PC-3 (cell line): ENCODE results near the gene GRIN2A. TPM values are rescaled to one million over a fixed set of nuclear protein-coding genes. Genes with fewer than 3 reads are reported as not detected.

Source experiments
- ATAC-seq: fragments of 200-7000 bp; cut with Tn5 transposase; 2 replicates; pipeline ENCODE4 v1.9.1; 2020; ENCODE audit warnings: mild to moderate bottlenecking, moderate library complexity
- BruUV-seq: library from RNA; stranded (reverse); fragments of 400-500 nt; replicated peaks from 2 replicates; lab custom pipeline; 2021; lab: Mats Ljungman, UMichigan
- CTCF ChIA-PET: fragments of 300-600 bp; sonication (Branson Sonifier 250); formaldehyde crosslinking; loops from one replicate; lab custom pipeline; 2022; ENCODE audit warnings: antibody characterized with exemption; lab: Charles Lee
- POLR2A ChIA-PET: fragments of 300-600 bp; sonication (Branson Sonifier 250); formaldehyde crosslinking; loops from one replicate; lab custom pipeline; 2022; ENCODE audit warnings: antibody characterized with exemption; ENCODE audit not compliant: unreplicated experiment; lab: Charles Lee
- DNase-seq: peaks from one replicate; pipeline ENCODE4 v3.0.0-alpha.2; 2015
- H2AFZ ChIP-seq: fragments of 300-600 bp; sonication (generic); 2 replicates; pipeline ENCODE4 v1.6.0; 2016; ENCODE audit warnings: antibody characterized with exemption, low read length
- H3F3A ChIP-seq: fragments of 300-600 bp; sonication (generic); one replicate; pipeline ENCODE4 v1.6.0; 2017; ENCODE audit warnings: antibody characterized with exemption, low read length, control low read depth, mild to moderate bottlenecking; ENCODE audit not compliant: unreplicated experiment
- H3K27ac ChIP-seq: fragments of 300-600 bp; sonication (generic); 2 replicates; pipeline ENCODE4 v1.5.1; 2016; ENCODE audit warnings: mild to moderate bottlenecking, low read length
- H3K27me3 ChIP-seq: fragments of 300-600 bp; sonication (generic); 2 replicates; pipeline ENCODE4 v1.6.1; 2016; ENCODE audit warnings: low read length, mixed read lengths
- H3K36me3 ChIP-seq: fragments of 300-600 bp; sonication (generic); 2 replicates; pipeline ENCODE4 v1.6.1; 2016; ENCODE audit warnings: low read depth, mixed run types, low read length, mixed read lengths
- H3K4me1 ChIP-seq: fragments of 300-600 bp; sonication (generic); 2 replicates; pipeline ENCODE4 v1.5.1; 2016; ENCODE audit warnings: low read length; ENCODE audit not compliant: insufficient read depth
- H3K4me2 ChIP-seq: fragments of 300-600 bp; sonication (generic); 2 replicates; pipeline ENCODE4 v1.6.0; 2016; ENCODE audit warnings: low read length
- H3K4me3 ChIP-seq: fragments of 300-600 bp; sonication (generic); 2 replicates; pipeline ENCODE4 v1.5.1; 2016; ENCODE audit warnings: mild to moderate bottlenecking, low read length, mixed read lengths
- H3K79me2 ChIP-seq: fragments of 300-600 bp; sonication (generic); 2 replicates; pipeline ENCODE4 v1.6.1; 2017; ENCODE audit warnings: low read length, mixed read lengths
- H3K9ac ChIP-seq: fragments of 300-600 bp; sonication (generic); 2 replicates; pipeline ENCODE4 v1.6.0; 2016; ENCODE audit warnings: mild to moderate bottlenecking, low read length
- H3K9me2 ChIP-seq: fragments of 300-600 bp; sonication (generic); replicated peaks from 2 replicates; pipeline ENCODE4 v1.6.1; 2016; ENCODE audit warnings: mixed run types, low read length, mixed read lengths
- H3K9me3 ChIP-seq: fragments of 300-600 bp; sonication (generic); 2 replicates; pipeline ENCODE4 v1.6.1; 2016; ENCODE audit warnings: low read length, mixed read lengths
- H4K20me1 ChIP-seq: fragments of 300-600 bp; sonication (generic); 2 replicates; pipeline ENCODE4 v1.6.1; 2016; ENCODE audit warnings: low read length, mixed read lengths
- EZH2 ChIP-seq: fragments of 300-600 bp; sonication (generic); IDR thresholded peaks from one replicate; pipeline ENCODE4 v1.6.1; 2017; ENCODE audit warnings: antibody characterized with exemption, mild to moderate bottlenecking, low read length; ENCODE audit not compliant: unreplicated experiment
- EZH2phosphoT487 ChIP-seq: fragments of 300-600 bp; sonication (generic); IDR thresholded peaks from 2 replicates; pipeline ENCODE4 v1.6.1; 2018; ENCODE audit warnings: mild to moderate bottlenecking, antibody characterized with exemption, low read length, borderline replicate concordance
- intact Hi-C: fragments of 100-400 bp; cut with micrococcal nuclease; formaldehyde crosslinking; loops from 2 replicates; pipeline ENCODE4 v1.9.0; 2023
- total RNA-seq: library from RNA; depleted of rRNA; stranded (reverse); fragments of >200 nt; gene quantifications from 2 replicates; pipeline ENCODE4 v1.2.3, GENCODE V29; 2014
- TF ChIP-seq, protein P1 (sequence below): fragments of 300-600 bp; sonication (generic); conservative IDR thresholded peaks from 2 replicates; pipeline ENCODE4 v1.5.1; 2017; ENCODE audit warnings: antibody characterized with exemption, low read depth, mild to moderate bottlenecking, low read length

GRIN2A gene
- total RNA-seq, 1 experiment from 2014 or later, result 0.04 TPM

DNA sequence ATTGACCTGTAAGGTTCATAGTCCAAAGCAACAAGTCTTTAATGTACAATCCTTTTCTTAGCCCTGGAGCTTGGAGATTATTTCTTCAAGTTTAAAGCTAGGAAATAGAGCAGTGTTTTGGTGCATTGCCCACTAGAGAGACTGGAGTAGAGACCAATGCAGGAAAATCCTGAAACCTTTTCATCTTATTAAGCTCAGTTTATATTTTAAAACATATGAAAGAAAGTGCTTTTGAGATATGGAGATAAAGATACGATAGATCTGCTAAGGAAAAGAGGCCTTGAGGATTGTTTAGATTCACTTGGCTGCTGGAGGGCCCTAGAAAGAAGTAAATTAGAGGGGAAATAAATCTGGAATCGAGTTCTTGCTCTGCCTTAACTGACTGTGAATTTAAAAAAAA, 212.0 kb downstream of the GRIN2A start:
- no peaks in the 10 kb centered on the region for H3K9me3 ChIP-seq
- TF ChIP-seq EZH2phosphoT487 (no peak), EZH2 (no peak)
- TF ChIP-seq, protein P1, sequence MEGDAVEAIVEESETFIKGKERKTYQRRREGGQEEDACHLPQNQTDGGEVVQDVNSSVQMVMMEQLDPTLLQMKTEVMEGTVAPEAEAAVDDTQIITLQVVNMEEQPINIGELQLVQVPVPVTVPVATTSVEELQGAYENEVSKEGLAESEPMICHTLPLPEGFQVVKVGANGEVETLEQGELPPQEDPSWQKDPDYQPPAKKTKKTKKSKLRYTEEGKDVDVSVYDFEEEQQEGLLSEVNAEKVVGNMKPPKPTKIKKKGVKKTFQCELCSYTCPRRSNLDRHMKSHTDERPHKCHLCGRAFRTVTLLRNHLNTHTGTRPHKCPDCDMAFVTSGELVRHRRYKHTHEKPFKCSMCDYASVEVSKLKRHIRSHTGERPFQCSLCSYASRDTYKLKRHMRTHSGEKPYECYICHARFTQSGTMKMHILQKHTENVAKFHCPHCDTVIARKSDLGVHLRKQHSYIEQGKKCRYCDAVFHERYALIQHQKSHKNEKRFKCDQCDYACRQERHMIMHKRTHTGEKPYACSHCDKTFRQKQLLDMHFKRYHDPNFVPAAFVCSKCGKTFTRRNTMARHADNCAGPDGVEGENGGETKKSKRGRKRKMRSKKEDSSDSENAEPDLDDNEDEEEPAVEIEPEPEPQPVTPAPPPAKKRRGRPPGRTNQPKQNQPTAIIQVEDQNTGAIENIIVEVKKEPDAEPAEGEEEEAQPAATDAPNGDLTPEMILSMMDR, result no peak
- no peak for ATAC-seq
- H3K4me1 ChIP-seq, result no peaks in the 10 kb centered on the region
- no peak overlapping the region for H3K4me2 ChIP-seq
- no peaks in the 10 kb centered on the region for H3K79me2 ChIP-seq
- H3K36me3 ChIP-seq, result no peaks in the 10 kb centered on the region
- no peak overlapping the region for H2AFZ ChIP-seq
- no peak for DNase-seq
- H3K4me3 ChIP-seq, result no peak overlapping the region
- no peak overlapping the region for H3K27ac ChIP-seq
- ChIA-PET CTCF (no interaction called here), POLR2A (no interaction called here)
- no peaks in the 10 kb centered on the region for H3K9me2 ChIP-seq
- intact Hi-C loops, result no loop called here
- H3F3A ChIP-seq, result no peaks in the 10 kb centered on the region
- H3K9ac ChIP-seq, result no peak overlapping the region
- peaks cover 11% of the 10 kb centered on the region for H3K27me3 ChIP-seq
- H4K20me1 ChIP-seq, result no peaks in the 10 kb centered on the region
- no TSS peak for BruUV-seq

DNA sequence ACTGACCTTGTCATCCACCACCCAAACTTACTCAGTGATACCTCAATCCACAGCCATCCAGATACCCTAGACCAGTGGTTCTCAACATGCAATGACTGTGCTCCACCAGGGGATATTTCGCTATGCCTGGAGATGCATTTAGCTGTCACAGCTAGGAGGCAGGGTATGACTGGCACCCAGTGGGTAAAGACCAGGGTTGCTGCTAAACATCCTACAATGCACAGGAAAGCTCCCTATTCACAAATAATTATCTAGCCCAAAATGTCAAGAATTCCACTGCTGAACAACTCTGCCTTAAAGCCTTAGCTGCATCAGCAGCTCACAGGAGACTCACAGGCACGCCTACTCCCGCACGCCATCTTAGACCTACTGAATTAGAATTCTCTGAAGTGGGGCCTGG, 212.6 kb downstream of the GRIN2A start:
- Histone ChIP-seq H3K27ac (no peak overlapping the region), H3K9me3 (no peaks in the 10 kb centered on the region), H3F3A (no peaks in the 10 kb centered on the region), H3K4me2 (no peak overlapping the region), H3K4me3 (no peak overlapping the region), H4K20me1 (no peaks in the 10 kb centered on the region), H3K9me2 (no peaks in the 10 kb centered on the region), H3K4me1 (no peaks in the 10 kb centered on the region), H3K36me3 (no peaks in the 10 kb centered on the region), H3K9ac (no peak overlapping the region), H3K27me3 (peaks cover 10% of the 10 kb centered on the region; the same call in 1 of the 2 replicates), H2AFZ (no peak overlapping the region), H3K79me2 (no peaks in the 10 kb centered on the region)
- TF ChIP-seq EZH2phosphoT487 (no peak), EZH2 (no peak)
- TF ChIP-seq, protein P1, result no peak
- intact Hi-C loops, result no loop called here
- ATAC-seq (no peak), DNase-seq (no peak)
- ChIA-PET CTCF (no interaction called here), POLR2A (no interaction called here)
- no TSS peak for BruUV-seq

GRCh38 chr16:9966569-9967157, 215.6 kb downstream of the GRIN2A start:
- ATAC-seq (no peak), DNase-seq (peak; percentile 65)
- Histone ChIP-seq H3F3A (no peaks in the 10 kb centered on the region), H3K9me2 (no peaks in the 10 kb centered on the region), H3K79me2 (no peaks in the 10 kb centered on the region), H3K4me2 (no peak overlapping the region), H3K27me3 (no peaks in the 10 kb centered on the region), H4K20me1 (no peaks in the 10 kb centered on the region), H3K4me1 (no peaks in the 10 kb centered on the region), H3K9me3 (no peaks in the 10 kb centered on the region), H3K27ac (no peak overlapping the region), H3K4me3 (no peak overlapping the region), H3K36me3 (no peaks in the 10 kb centered on the region), H2AFZ (no peak overlapping the region), H3K9ac (no peak overlapping the region)
- ChIA-PET POLR2A (no interaction called here), CTCF (no interaction called here)
- no TSS peak for BruUV-seq
- TF ChIP-seq EZH2phosphoT487 (no peak), EZH2 (no peak)
- TF ChIP-seq, protein P1, result no peak
- intact Hi-C loops, result no loop called here
